ENCODE results near the gene LGR6.
"Not testable (repeated sequence)": the region's sequence is repeated elsewhere in the genome, so short reads cannot be mapped to it uniquely, and the experiment has no call there.

The LGR6 gene

DNA sequence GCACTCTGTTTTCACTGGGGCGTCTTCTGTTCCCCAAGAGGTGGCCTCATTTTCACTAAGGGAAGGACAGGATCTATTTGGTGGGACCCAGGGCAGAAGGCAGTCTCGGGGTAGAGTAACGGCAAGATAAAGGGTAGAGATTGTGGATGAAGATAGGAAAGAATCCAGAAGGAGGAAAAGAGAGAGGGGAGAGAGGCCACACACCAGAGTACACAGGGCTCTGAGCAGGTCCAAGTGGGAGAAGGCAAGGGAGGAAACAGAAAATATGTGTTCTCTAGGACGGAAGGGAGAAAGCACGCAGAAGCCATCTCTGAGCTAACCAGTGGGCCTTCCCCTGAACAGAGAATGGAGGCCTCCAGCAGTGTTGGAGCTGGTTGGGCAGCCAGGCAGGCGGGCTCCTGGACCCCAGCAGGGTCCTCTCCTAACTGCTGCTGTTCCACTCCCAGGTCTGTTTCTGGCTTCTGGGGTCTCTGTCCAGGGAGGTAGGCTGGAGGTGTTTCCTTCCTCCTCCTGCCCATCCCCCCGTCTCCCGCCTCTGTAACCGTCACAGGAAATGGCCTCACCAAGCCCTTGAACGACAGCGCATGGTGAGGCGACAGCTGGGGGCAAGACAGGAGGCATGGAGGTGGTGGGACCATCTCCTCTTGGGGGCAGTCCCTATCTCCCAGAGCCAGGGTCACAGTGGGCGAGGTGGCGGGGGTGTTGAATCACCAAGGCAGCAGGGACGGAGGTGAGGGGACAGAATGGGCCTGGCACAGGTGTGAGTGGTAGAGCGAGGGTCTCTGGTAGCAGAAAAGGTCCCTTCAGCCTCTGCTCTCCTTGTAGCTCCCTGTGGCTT is 33.8 kb upstream of the LGR6 start:
- DNase-seq = no peak

DNA sequence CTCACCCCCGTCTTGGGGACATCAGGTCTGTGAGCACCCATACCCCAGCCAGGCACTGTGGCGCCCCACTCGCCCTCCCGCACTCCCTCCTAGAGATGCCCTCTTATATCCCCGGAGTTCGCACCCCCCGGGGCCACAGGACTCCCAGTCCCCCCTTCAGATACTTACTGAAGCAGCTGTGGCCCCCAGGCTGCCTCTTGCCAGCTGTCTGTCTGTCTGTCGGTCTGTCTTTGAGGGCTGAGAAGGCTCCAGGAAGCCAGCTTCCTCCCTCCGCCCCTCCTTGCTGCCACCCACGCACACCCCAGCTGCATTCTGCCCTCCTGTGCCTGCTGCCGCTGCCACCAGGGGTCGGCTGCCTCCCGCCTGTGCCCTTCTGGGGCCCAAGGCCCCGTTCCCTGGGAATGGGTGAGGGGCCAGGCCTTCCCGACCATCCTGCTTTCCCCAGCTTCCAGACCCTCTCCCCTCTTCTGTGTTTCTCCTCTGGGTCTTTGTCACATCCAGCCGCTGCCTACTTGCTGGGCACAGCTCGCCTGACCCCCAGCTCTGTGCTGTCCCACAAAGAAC is 33.1 kb upstream of the LGR6 start, which contains the start of gene PTPN7:
TSS of gene PTPN7 (minus strand) at position 226 of the 564 bp plus-strand sequence. CDS start 1,200 bp downstream, outside the sequence.
- no peak for DNase-seq

DNA sequence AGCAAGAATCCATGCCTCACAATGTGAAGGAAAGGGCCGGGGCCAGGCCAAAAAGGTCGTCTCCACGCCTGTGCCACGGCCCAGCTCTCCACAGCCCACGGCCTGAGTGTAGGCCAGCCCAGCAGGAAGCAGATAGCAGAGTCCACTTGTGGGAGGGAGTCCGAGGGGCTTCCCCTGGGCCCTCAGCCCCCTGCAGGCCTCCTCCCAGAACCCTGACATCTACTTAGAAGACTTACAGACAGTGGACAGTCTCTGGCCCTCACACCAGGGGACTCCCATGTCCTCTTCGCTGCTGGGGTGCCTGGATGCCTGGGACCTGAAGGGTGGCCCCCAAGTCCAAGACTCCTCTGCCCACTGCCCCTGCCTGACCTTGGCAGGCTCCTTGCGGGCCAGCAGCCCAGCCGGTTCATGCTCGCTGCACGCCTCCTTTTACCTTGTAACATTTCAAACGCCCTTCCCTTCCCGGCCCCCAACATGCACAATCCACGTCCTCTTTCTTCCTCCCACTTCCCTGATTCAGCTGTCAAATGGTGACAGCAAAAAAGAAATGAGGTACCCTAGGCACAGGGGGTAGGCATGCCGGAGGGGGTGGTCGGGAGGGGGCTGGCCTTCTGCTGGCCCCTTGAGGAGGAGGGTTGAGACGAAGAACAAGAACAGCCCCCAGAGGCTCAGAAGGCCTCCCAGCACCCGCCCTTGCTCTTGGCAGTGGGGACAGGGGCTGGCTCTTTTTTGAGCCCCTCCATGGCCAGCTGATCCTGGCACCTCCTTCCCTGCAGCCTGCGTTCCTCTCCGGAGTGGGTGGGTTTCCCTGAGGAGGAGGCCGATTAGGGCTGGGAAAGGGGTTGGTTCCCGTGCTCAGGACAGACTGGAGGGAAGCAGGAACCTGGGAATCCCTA is 32.2 kb upstream of the LGR6 start:
- DNase-seq = no peak

- no peak for DNase-seq
These were observed 31.6 kb upstream of the LGR6 start for GRCh38 chr1:202162047-202162417.

- DNase-seq = no peak
These were observed 30.9 kb upstream of the LGR6 start for GRCh38 chr1:202162418-202163280.

- no peak for DNase-seq
These were observed 30.0 kb upstream of the LGR6 start for GRCh38 chr1:202163281-202164270.

GRCh38 chr1:202164271-202165037 is 29.1 kb upstream of the LGR6 start:
- DNase-seq = no peak

DNA sequence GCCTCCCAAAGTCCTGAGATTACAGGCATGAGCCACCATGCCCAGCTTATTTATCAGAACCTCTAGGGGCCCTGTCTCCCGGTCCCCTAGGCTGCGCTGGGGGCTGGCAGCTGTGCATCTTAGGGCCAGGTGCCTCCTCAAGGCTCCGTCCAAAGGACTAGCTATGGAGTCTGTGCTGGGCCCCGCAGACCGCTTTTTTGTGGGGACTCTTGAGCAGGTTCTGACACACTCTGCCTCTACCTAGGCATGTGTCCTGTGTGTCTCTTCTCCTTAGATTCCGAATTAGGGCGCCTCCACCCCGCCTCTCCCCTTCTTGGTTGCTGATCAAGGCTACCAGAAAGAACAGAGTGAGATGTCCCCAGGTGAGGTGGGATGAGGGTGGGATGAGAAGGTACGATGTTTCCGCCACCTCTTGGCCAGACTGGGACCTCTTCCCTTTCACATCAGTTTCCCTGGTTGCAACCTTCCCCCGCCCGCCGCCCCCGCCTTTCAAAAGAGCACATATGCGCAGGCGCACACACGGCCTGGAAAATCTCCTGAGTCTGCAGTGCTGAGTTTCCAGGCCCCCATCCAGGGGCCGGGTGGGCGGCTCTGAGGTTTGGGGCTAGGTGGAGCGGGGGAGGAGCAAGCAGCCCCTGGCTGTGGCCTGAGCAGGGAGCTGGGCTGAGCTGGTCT is 28.2 kb upstream of the LGR6 start:
- no peak for DNase-seq

GRCh38 chr1:202165942-202166843 is 27.4 kb upstream of the LGR6 start:
- no peak for DNase-seq

- DNase-seq = not testable (repeated sequence)
These were observed 26.5 kb upstream of the LGR6 start for GRCh38 chr1:202167054-202167453.

DNA sequence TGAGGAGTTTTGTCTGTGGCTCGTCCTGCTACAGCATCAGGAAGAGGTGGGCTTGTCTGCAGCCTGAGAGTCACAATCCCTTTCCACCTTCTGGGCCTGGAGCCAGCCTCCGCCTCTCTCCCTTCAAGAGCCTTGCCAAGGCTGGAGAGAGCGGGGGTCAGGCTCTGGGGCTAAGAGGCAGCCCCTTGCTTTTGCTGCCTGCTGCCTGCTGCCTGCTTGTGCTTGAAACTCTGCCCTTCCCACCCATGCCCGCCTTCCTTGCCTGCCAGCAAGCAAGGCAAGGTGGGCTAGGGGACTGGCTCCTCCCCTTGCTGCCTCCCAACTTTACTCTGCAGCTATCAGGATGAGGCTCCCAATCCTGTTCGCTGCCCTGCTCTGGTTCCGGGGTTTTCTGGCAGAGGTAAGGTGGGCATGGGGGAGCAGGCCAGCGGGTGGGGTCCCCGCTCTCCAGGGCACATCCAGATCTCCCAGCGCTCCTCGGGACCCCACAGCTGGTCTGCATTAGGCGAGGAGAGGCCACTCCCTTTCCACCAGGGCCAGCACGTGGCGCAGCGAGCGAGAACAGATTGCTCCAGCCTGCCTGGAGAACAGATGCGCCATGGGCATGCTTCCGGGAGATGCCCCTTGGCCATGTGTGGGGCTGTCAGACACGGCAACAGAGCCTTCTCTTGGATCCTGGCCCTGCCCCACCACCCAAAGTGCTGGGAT is 25.7 kb upstream of the LGR6 start:
- peak; percentile 17 for DNase-seq

- DNase-seq = no peak
These were observed 24.7 kb upstream of the LGR6 start for GRCh38 chr1:202168861-202169260.

DNA sequence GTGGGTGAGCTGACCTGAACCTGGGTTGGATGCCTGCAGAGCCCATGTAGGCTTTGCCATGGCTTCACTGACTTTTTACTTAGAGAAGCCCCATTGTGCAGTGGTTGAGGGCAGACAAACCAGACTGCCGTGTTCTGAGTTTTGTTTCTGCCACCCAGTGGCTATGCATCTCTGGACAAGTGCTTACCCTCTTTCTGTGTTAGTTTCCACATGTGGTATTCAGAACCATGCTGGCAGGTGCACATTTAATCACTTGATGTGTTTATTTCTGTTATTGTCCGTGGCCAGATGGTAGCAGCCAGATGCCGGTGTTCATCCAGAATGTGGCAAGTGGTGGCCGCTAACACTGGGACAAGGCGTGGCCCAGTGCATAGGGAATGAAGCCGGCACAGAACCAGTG is 22.9 kb upstream of the LGR6 start:
- DNase-seq = no peak

DNA sequence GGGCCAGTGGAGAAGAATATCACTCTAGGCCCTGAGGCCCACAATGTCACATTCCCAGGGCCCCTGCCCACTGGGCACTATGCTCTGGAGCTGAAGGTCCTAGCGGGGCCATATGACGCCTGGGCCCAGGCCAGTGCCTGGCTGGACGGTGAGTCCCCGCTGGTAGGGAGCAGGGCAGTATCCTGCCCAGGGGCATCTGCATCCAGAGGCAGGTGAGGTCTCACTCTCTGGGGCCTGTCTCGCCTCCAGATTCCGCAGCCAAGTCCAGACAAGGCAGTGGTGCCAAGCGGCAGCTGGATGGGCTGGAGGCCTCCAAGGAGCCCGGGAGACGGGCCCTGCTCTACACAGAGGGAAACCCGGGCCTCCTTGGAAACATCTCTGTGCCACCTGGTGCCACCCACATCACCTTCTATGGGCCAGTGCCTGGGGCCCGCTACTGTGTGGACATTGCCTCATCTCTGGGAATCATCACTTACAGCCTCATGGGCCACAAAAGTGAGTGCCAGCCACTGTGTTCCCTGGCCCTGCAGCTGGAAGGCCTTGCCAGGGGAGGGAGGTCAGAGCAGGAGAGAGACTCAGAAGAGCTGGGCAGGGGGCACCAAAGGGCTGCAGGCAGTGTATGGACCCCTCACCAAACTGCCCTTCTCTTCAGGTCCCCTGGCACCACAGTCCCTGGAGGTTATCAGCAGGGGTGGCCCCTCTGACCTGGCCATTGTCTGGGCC is 22.1 kb upstream of the LGR6 start:
- no peak for DNase-seq

GRCh38 chr1:202172015-202172355 is 21.6 kb upstream of the LGR6 start:
- no peak for DNase-seq

GRCh38 chr1:202173993-202174392 is 19.6 kb upstream of the LGR6 start:
- no peak for DNase-seq

Data from NCI-H2227 treated with DMSO at 0.1 percent for 48 hours (cell line).